ENCODE data around the gene POLE.

DNA sequence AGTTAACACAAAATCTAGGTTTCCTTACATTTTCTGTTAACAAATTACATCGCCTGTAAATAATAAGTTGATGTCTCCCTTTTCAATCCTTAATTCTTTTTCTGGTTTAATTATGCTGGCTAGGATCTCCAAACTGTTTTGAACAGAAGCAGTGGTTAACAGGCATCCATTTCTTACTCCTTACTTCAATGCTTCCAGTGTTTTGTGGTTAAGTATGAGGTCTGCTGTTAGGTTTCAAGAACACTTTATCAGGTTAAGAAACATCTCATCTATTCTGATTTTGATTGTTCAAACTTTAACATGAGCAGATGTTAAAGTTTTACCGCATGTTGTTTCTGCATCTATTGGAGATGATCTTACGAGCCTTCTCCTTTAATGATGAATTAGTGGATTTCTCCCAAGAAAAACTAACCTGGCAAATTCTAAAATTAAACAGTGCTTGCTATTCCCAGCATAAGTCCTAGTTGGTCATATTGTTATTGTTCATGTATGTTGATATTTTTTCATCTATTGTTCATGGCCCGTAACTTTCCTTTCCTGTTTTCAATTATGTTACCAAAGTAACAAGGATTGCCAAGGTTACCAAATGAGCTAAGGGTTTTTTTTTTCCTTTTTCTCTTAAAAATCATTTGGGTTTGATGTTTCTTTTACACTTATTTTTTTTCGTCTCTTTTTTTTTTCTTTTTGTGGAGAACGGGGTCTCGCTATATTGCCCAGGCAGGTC, 33.4 kb downstream of the POLE start:
- TF ChIP-seq, protein P1, sequence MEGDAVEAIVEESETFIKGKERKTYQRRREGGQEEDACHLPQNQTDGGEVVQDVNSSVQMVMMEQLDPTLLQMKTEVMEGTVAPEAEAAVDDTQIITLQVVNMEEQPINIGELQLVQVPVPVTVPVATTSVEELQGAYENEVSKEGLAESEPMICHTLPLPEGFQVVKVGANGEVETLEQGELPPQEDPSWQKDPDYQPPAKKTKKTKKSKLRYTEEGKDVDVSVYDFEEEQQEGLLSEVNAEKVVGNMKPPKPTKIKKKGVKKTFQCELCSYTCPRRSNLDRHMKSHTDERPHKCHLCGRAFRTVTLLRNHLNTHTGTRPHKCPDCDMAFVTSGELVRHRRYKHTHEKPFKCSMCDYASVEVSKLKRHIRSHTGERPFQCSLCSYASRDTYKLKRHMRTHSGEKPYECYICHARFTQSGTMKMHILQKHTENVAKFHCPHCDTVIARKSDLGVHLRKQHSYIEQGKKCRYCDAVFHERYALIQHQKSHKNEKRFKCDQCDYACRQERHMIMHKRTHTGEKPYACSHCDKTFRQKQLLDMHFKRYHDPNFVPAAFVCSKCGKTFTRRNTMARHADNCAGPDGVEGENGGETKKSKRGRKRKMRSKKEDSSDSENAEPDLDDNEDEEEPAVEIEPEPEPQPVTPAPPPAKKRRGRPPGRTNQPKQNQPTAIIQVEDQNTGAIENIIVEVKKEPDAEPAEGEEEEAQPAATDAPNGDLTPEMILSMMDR (IDR thresholded peaks at IDR 0.05): no peak
- no peak for TF ChIP-seq POLR2A (IDR thresholded peaks at IDR 0.05)

Data from esophagus squamous epithelium (tissue), 4 donors.